Trophoblast cell (in vitro differentiated cells and primary cell): Measurements from ENCODE around the gene NUP210.

Source experiments
- DNase-seq, 2 donors: peaks; one replicate each; pipeline ENCODE4 v3.0.0-alpha.2; 2016
- H2AFZ ChIP-seq: 2 replicates; pipeline ENCODE4 v1.6.1; 2013; ENCODE audit warnings: low read length, moderate library complexity, mild to moderate bottlenecking; ENCODE audit not compliant: insufficient read depth, poor library complexity
- H2AK5ac ChIP-seq: 2 replicates; pipeline ENCODE4 v1.6.1; 2013; ENCODE audit warnings: mild to moderate bottlenecking, low read length
- H2BK120ac ChIP-seq: 2 replicates; pipeline ENCODE4 v1.6.1; 2013; ENCODE audit warnings: low read length, mild to moderate bottlenecking, moderate library complexity; ENCODE audit not compliant: insufficient read depth, poor library complexity
- H2BK12ac ChIP-seq: 2 replicates; pipeline ENCODE4 v1.6.1; 2013; ENCODE audit warnings: mild to moderate bottlenecking, low read length, moderate library complexity
- H2BK5ac ChIP-seq: 2 replicates; pipeline ENCODE4 v1.6.1; 2013; ENCODE audit warnings: low read length, low read depth, moderate library complexity, mild to moderate bottlenecking; ENCODE audit not compliant: poor library complexity
- H3K14ac ChIP-seq: 2 replicates; pipeline ENCODE4 v1.6.1; 2013; ENCODE audit warnings: mild to moderate bottlenecking, low read length
- H3K18ac ChIP-seq: 2 replicates; pipeline ENCODE4 v1.6.1; 2013; ENCODE audit warnings: mild to moderate bottlenecking, low read length
- H3K23ac ChIP-seq: 2 replicates; pipeline ENCODE4 v1.6.1; 2013; ENCODE audit warnings: low read length
- H3K27ac ChIP-seq: 2 replicates; pipeline ENCODE4 v1.5.1; 2013; ENCODE audit warnings: low read depth, mild to moderate bottlenecking, inconsistent platforms, low read length, moderate library complexity
- H3K27me3 ChIP-seq: 2 replicates; pipeline ENCODE4 v1.6.1; 2013; ENCODE audit warnings: inconsistent platforms, mild to moderate bottlenecking, low read length, moderate library complexity; ENCODE audit not compliant: insufficient read depth
- H3K36me3 ChIP-seq, 2 experiments: 1 replicate in 1 of 2; 2 replicates in 1 of 2; pipeline ENCODE4 v1.6.1; 2013; ENCODE audit warnings: low read length in 2 of 2, mild to moderate bottlenecking in 2 of 2, moderate library complexity in 1 of 2; ENCODE audit not compliant: insufficient read depth in 2 of 2, control insufficient read depth in 1 of 2
- H3K4ac ChIP-seq: 2 replicates; pipeline ENCODE4 v1.6.1; 2013; ENCODE audit warnings: low read depth, mild to moderate bottlenecking, low read length, moderate library complexity
- H3K4me1 ChIP-seq, 2 experiments: 1 replicate in 1 of 2; 2 replicates in 1 of 2; pipeline ENCODE4 v1.6.1; 2013; ENCODE audit warnings: low read length in 2 of 2, mild to moderate bottlenecking in 2 of 2, moderate library complexity in 1 of 2; ENCODE audit not compliant: insufficient read depth in 2 of 2, control insufficient read depth in 1 of 2
- H3K4me2 ChIP-seq: 2 replicates; pipeline ENCODE4 v1.6.1; 2013; ENCODE audit warnings: inconsistent platforms, mild to moderate bottlenecking, low read length, moderate library complexity
- H3K4me3 ChIP-seq: 2 replicates; pipeline ENCODE4 v1.5.1; 2013; ENCODE audit warnings: mild to moderate bottlenecking, low read depth, low read length, inconsistent platforms
- H3K79me1 ChIP-seq: one replicate; pipeline ENCODE4 v1.6.1; 2013; ENCODE audit warnings: low read length
- H3K79me2 ChIP-seq: 2 replicates; pipeline ENCODE4 v1.6.1; 2013; ENCODE audit warnings: low read length, mild to moderate bottlenecking; ENCODE audit not compliant: control insufficient read depth, insufficient read depth, poor library complexity
- H3K9ac ChIP-seq: 2 replicates; pipeline ENCODE4 v1.6.1; 2013; ENCODE audit warnings: mild to moderate bottlenecking, low read length
- H3K9me3 ChIP-seq: 2 replicates; pipeline ENCODE4 v1.6.1; 2013; ENCODE audit warnings: low read depth, mild to moderate bottlenecking, control low read depth, inconsistent platforms, low read length; ENCODE audit not compliant: insufficient read depth
- H4K12ac ChIP-seq: 2 replicates; pipeline ENCODE4 v1.6.1; 2013; ENCODE audit warnings: low read depth, mild to moderate bottlenecking, low read length, moderate library complexity
- H4K8ac ChIP-seq: 2 replicates; pipeline ENCODE4 v1.6.1; 2013; ENCODE audit warnings: low read depth, mild to moderate bottlenecking, low read length, moderate library complexity
- H4K91ac ChIP-seq: one replicate; pipeline ENCODE4 v1.6.1; 2013; ENCODE audit warnings: low read depth, mild to moderate bottlenecking, low read length, moderate library complexity
- WGBS: extraction: QIAGEN DNeasy Blood & Tissue Kit; methylation state at CpG from one replicate; pipeline ENCODE4 v1.1.7; 2013; ENCODE audit warnings: missing lambda C conversion rate; ENCODE audit not compliant: insufficient read length, insufficient coverage; ENCODE audit errors: extremely low coverage; 5-methylcytosine and 5-hydroxymethylcytosine counted together

The NUP210 gene

GRCh38 chr3:13357074-13357473 lies 63.0 kb downstream of the NUP210 start:
- no peaks in the 10 kb centered on the region for H3K4me1 ChIP-seq
- H3K4me2 ChIP-seq, result no peak overlapping the region
- H3K14ac ChIP-seq, result no peak overlapping the region
- H2AFZ ChIP-seq, result no peak overlapping the region
- H3K27ac ChIP-seq, result no peak overlapping the region
- H3K9ac ChIP-seq, result no peak overlapping the region
- no peak overlapping the region for H4K8ac ChIP-seq
- no peaks in the 10 kb centered on the region for H3K79me1 ChIP-seq
- no peak overlapping the region for H3K23ac ChIP-seq
- no peak overlapping the region for H4K91ac ChIP-seq
- H2AK5ac ChIP-seq, result no peak overlapping the region
- no peak for DNase-seq
- no peaks in the 10 kb centered on the region for H3K27me3 ChIP-seq
- H3K9me3 ChIP-seq, result no peaks in the 10 kb centered on the region
- H3K18ac ChIP-seq, result no peak overlapping the region
- H4K12ac ChIP-seq, result no peak overlapping the region
- H2BK12ac ChIP-seq, result no peak overlapping the region
- no peak overlapping the region for H2BK120ac ChIP-seq
- H3K4ac ChIP-seq, result no peak overlapping the region
- H2BK5ac ChIP-seq, result no peak overlapping the region
- H3K79me2 ChIP-seq, result no peaks in the 10 kb centered on the region
- H3K4me3 ChIP-seq, result no peak overlapping the region
- peaks cover 0 to 5% of the 10 kb centered on the region in 2 experiments for H3K36me3 ChIP-seq
- no CpG with 5 or more reads among the region's 11 CpGs for WGBS

GRCh38 chr3:13353936-13354542 lies 66.1 kb downstream of the NUP210 start:
- Histone ChIP-seq H3K9ac (no peak overlapping the region), H3K4ac (no peak overlapping the region), H3K4me1 (no peaks in the 10 kb centered on the region), H2BK5ac (no peak overlapping the region), H3K14ac (no peak overlapping the region), H4K8ac (no peak overlapping the region), H2BK120ac (no peak overlapping the region), H2AFZ (no peak overlapping the region), H3K27ac (no peak overlapping the region), H4K91ac (no peak overlapping the region), H3K36me3 (peaks cover 0 to 5% of the 10 kb centered on the region in 2 experiments), H3K79me1 (no peaks in the 10 kb centered on the region), H2BK12ac (no peak overlapping the region), H3K9me3 (no peaks in the 10 kb centered on the region), H3K79me2 (no peaks in the 10 kb centered on the region), H3K4me3 (no peak overlapping the region), H3K23ac (no peak overlapping the region), H4K12ac (no peak overlapping the region), H3K18ac (no peak overlapping the region), H2AK5ac (no peak overlapping the region), H3K4me2 (no peak overlapping the region), H3K27me3 (no peaks in the 10 kb centered on the region)
- WGBS, result no CpG with 5 or more reads among the region's 13 CpGs
- peak in 1 of 2 donors; percentile 22 for DNase-seq

GRCh38 chr3:13353506-13353905 lies 66.6 kb downstream of the NUP210 start:
- Histone ChIP-seq H2AFZ (no peak overlapping the region), H3K18ac (no peak overlapping the region), H3K14ac (no peak overlapping the region), H3K36me3 (peaks cover 0 to 5% of the 10 kb centered on the region in 2 experiments), H3K4me3 (no peak overlapping the region), H3K4ac (no peak overlapping the region), H2BK12ac (no peak overlapping the region), H4K91ac (no peak overlapping the region), H3K27me3 (no peaks in the 10 kb centered on the region), H3K9me3 (no peaks in the 10 kb centered on the region), H3K4me1 (no peaks in the 10 kb centered on the region), H3K79me2 (no peaks in the 10 kb centered on the region), H2BK5ac (no peak overlapping the region), H3K4me2 (no peak overlapping the region), H2AK5ac (no peak overlapping the region), H2BK120ac (no peak overlapping the region), H4K8ac (no peak overlapping the region), H3K27ac (no peak overlapping the region), H3K9ac (no peak overlapping the region), H4K12ac (no peak overlapping the region), H3K79me1 (no peaks in the 10 kb centered on the region), H3K23ac (no peak overlapping the region)
- no CpG with 5 or more reads among the region's 5 CpGs for WGBS
- DNase-seq, result no peak

GRCh38 chr3:13352621-13353131 lies 67.4 kb downstream of the NUP210 start:
- Histone ChIP-seq H3K27me3 (no peaks in the 10 kb centered on the region), H3K14ac (no peak overlapping the region), H2BK12ac (no peak overlapping the region), H3K36me3 (peaks cover 0 to 4% of the 10 kb centered on the region in 2 experiments), H3K27ac (no peak overlapping the region), H2AFZ (no peak overlapping the region), H3K79me1 (no peaks in the 10 kb centered on the region), H2BK120ac (no peak overlapping the region), H2AK5ac (no peak overlapping the region), H3K9me3 (no peaks in the 10 kb centered on the region), H4K91ac (no peak overlapping the region), H4K8ac (no peak overlapping the region), H3K4me2 (no peak overlapping the region), H3K4ac (no peak overlapping the region), H3K79me2 (no peaks in the 10 kb centered on the region), H3K4me3 (peak overlapping the region; percentile 40), H3K23ac (no peak overlapping the region), H2BK5ac (no peak overlapping the region), H3K4me1 (no peaks in the 10 kb centered on the region), H4K12ac (no peak overlapping the region), H3K18ac (no peak overlapping the region), H3K9ac (no peak overlapping the region)
- no peak for DNase-seq
- no CpG with 5 or more reads among the region's 7 CpGs for WGBS
